ENCODE results near the gene LRP5.
"Not testable (repeated sequence)": the region's sequence is repeated elsewhere in the genome, so short reads cannot be mapped to it uniquely, and the experiment has no call there.

The LRP5 gene

DNA sequence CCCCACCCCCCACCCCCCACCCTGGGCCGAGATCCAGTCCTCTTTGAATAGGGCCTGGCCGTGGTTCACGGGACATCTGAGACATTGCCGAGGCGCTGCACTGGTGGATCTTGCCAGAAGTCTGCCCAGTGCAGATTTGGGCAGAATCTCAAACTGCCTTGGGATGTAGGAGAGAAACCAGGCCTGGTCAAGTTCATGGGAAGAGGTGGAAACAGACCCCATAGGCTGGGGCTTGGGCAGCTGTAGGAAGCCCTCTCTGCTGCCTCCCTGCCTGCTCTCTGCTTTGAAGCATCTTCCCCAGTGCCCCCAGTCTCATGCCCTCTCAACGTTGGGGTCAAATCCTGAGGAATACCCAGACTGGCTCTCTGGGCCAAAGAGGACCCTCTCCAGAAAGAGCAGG lies 132.2 kb downstream of the LRP5 start:
- Histone ChIP-seq H3K27ac (no peak overlapping the region), H3K4me3 (no peak overlapping the region)

GRCh38 chr11:68445531-68446035 lies 133.2 kb downstream of the LRP5 start:
- Histone ChIP-seq H3K27ac (no peak overlapping the region), H3K4me3 (no peak overlapping the region)

GRCh38 chr11:68446046-68446725 lies 133.8 kb downstream of the LRP5 start:
- Histone ChIP-seq H3K4me3 (no peak overlapping the region), H3K27ac (no peak overlapping the region)

DNA sequence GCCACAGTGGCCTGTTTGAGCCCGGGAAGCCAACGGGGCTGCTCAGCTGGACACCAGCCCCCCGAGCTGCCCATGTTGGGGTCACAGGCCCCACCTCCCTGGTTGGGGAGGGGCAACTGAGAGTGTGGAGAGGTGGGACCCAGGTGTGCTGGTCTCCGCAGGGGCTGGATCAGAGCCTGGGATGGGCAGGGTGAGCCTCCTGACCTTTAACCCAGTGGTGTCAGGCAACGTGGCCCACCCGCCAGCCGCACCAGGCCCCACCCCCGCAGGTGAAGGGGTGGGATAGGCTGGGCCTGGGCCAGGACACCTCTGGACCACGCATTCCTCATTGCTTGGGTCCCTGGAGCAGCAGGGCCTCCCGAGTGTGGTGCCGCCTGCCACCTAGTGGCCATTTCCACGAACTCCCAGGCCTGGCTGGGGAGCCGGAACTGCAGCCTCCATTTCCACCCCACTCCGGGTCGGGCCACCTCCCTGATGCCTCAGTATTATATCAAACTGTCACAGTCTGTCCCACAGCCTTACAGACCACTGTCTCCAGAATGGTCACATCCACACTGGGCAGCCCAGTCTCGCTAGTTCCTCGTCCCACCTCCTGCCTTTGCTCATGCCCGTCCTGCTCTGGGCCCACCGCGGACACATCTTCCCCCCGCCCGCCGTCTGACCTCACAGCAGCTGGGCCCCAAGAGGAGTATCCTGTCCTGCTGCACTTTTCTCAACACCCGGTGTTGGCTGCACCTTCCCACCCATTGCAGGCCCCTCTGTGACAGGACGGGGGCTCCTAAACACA lies 134.8 kb downstream of the LRP5 start:
- Histone ChIP-seq H3K27ac (no peak overlapping the region), H3K4me3 (no peak overlapping the region)

DNA sequence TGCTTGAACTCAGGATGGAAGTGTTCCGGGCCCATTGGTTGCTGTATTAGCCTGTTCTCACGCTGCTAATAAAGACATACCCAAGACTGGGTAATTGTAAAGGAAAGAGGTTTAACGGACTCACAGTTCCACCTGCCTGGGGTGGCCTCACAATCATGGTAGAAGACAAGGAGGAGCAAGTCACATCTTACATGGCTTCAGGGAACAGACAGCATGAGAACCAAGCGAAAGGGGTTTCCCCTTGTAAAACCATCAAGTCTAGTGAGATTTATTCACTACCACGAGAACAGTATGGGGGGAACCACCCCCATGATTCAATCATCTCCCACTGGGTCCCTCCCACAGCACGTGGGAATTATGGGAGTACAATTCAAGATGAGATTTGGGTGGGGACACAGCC lies 135.5 kb downstream of the LRP5 start:
- H3K4me3 ChIP-seq: not testable (repeated sequence)

GRCh38 chr11:68448604-68449011 lies 136.2 kb downstream of the LRP5 start:
- H3K27ac ChIP-seq: no peak overlapping the region
- no peak overlapping the region for H3K4me3 ChIP-seq

More for the DNA sequence above, 135.5 kb downstream of the LRP5 start:
- not testable (repeated sequence) for H3K27ac ChIP-seq

DNA sequence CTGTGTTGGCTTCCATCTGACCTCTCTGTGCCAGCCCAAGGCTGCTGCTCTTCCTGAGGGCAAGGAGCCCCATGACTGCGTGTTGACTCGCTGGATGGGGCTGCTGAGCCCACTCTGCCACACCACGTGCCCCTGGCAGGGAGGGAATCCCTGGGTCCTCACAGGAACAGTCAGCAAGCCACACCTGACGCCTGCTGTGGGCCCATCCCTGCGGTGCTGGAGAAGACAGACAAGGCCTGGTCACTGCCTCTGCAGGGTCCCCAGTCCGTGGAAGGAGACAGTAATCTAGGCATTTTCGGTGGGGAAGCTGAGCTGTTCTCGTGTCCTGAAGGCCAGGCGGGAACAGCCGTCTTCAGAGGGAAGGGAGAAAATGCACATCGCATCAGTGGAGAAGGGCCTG lies 137.6 kb downstream of the LRP5 start:
- Histone ChIP-seq H3K4me3 (no peak overlapping the region), H3K27ac (no peak overlapping the region)

GRCh38 chr11:68450711-68451110 lies 138.3 kb downstream of the LRP5 start:
- Histone ChIP-seq H3K27ac (no peak overlapping the region), H3K4me3 (no peak overlapping the region)

DNA sequence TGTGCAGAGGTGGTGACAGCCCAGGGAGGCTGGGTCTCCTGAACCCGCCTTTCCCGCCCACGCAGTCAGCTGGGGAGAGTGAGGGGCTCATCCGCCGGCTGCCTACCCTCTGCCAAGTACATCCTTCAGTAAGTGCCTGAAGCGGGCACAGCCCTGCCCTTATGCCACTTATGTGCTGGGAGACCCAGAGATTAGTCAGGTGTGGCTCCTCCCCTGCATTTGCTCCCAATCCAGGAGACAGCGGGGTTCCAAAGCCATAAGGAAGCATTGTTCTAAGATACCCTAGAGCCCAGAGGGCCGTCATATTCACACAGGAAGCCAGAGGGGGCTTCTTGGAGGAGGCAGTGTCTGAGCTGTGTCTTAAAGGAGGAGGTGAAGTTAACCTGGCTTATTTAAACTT lies 142.4 kb downstream of the LRP5 start:
- Histone ChIP-seq H3K4me3 (no peak overlapping the region), H3K27ac (no peak overlapping the region)

GRCh38 chr11:68455485-68455884 lies 143.1 kb downstream of the LRP5 start:
- Histone ChIP-seq H3K4me3 (no peak overlapping the region), H3K27ac (no peak overlapping the region)

DNA sequence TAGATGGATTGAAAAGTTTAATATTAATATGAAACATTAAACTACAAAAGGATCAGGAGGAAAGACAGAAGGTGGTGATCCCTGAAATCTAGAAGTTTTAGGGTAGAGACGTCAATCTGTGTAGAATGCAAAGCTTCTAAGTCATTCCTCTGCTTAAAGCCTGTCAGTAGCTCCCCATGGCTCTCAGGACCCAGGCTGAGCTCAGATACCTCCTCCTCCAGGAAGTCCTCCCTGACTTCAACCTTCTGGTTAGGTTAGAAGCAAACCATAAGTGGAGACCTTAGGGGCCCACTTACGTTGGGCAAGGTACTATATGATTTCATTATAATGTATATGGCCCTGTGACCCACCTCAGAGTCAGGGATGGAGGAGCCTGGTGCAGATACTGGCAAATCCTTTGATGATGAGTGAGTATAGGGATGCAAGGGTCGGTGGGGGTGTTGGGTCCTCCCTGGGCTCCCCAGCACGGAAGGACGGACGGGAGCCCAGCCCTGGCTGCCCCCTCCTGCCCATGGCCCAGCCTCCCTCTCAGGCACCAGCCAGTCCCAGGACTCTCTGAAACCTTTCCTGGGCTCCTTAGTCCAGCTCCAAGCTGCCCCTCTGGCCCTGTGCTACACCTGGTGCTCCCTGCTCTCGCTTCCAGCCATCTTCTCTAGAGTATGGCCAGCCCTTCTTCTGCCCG lies 145.0 kb downstream of the LRP5 start:
- Histone ChIP-seq H3K4me3 (no peak overlapping the region), H3K27ac (no peak overlapping the region)

- no peak overlapping the region for H3K4me3 ChIP-seq
- no peak overlapping the region for H3K27ac ChIP-seq
Measured at GRCh38 chr11:68457898-68458249, 145.5 kb downstream of the LRP5 start.

DNA sequence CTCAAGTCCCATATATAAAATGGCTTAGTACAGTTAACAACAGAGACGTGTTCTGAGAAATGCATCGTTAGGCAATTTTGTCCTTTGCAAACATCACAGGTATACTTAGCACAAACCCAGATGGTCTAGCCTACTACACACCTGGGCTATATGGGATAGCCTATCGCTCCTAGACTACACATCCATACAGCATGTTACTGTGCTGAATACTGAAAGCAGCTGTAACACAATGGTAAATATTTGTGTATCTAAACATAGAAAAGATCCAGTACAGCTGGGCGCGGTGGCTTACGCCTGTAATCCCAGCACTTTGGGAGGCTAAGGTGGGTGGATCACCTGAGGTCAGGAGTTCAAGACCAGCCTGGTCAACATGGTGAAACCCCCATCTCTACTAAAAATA lies 145.9 kb downstream of the LRP5 start:
- H3K4me3 ChIP-seq, H3K27ac ChIP-seq: not testable (repeated sequence)

GRCh38 chr11:68459886-68460740 lies 147.7 kb downstream of the LRP5 start:
- H3K4me3 ChIP-seq: peak overlapping the region; percentile 93 to 99 (median 95)
- peak overlapping the region; percentile 84 to 99 (median 97) for H3K27ac ChIP-seq

DNA sequence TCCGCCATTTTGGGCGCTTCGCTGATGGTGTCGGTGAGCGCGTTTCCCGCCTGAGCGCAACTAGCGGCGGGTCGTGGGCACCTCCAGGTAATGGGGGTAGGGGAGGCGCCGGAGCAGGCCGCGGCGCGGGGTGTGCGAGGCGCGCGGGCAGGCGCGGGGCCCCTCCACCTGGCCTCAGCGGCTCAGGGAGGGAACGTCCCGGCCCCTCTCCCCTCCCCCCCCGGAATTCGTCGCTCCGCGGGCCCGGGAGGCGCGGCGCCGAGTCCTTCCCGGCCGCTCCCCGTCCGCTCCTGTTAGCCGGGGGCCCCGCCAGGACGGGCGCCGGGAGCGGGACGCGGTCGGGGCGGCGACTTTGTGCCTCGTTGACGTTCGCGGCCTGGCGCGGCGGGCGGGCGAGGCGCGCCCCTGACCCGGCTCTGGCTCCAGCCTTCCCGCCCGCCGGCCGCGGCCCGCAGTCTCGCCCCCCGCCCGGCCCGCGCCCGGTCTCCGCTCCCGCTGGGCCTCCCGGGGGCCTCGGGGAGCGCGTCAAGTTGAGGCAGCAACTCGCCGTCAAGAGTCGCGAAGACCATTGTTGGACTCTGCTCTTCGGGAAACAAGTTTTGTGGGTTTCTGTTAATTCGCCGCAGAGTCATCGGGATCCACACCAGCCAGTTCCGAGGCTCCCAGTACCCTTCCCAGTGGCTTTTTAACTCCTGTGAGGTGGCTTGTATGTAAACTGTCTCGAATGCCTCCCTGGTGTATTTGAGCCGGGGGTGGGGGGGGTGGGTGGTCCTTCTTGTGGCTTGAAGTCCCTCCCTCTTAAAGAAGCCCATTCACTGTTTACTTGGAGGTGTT lies 148.6 kb downstream of the LRP5 start, which contains the start of gene PPP6R3:
TSS of gene PPP6R3 (plus strand) at position 12 of the 834 bp plus-strand sequence. CDS start 76,913 bp downstream, outside the sequence.
- H3K4me3 ChIP-seq: peak within 1 kb of the TSS; percentile 93 to 99 (median 95)
- peak within 1 kb of the TSS; percentile 84 to 99 (median 97) for H3K27ac ChIP-seq

DNA sequence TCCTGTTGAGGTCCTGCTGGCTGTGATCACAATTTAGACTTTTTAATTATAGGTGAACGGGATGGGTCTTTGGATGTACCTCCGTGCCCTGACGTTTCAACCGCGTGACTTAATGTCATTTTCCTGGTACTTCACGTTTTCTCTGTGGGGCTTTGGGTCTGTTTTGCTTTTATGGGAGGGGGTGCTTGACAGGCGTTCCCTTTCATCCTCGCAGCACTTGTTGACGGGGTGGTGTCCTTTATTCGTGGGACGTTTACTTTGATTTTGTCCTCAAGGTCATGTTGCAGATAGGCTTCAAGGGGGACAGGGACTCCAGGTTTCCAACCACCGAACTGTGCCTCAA lies 149.2 kb downstream of the LRP5 start:
- H3K4me3 ChIP-seq: peak overlapping the region; percentile 93 to 99 (median 95)
- peak overlapping the region in 19 of 21 experiments; percentile 87 to 99 (median 97) for H3K27ac ChIP-seq

DNA sequence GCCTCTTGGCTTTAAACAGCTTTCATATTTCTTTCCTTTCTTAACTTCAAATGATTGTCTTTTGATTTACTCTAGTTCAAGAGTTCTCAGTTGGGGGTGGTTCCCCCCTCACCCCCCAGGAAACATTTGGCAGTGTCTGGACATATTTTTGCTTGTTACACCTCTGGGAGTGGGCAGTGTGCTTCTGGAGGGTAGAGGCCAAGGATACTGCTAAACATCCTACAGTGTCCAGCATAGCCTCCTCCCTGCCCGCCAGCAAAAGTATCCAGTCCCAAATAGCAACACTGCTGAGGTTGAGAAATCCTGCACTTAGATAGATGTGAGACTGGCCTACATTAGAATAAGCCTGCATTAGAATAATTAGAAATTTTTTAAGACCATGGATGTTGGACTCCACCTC lies 151.3 kb downstream of the LRP5 start:
- no peak overlapping the region for H3K27ac ChIP-seq
- no peak overlapping the region for H3K4me3 ChIP-seq

DNA sequence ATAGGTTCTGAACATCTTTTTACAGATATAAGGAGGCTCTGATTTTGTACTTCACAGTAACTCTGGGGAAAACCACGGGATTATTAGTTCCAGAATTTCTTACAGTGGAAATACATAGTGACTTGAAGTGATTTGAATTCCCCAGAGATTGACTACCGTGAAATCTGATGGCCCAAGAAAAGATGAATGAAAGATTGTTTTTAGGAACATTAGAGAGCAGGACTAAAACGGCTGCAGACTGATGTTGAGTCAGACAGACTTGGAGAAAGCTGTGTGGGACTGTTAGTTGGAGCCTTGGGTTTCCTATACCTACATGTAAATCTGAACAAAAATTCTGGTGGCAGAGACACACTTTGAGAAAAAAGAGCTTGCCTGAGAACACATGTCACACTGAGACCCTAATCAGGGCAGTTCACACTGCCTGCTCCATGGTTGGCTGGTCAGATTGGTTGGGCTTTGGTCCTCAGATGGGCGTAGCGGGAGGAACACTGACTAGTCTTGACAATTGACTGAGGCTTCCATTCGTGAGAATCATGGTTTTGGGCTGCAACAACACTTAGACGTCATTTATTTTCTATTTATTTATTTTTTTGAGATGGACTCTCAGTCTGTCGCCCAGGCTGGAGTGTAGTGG lies 154.9 kb downstream of the LRP5 start:
- H3K27ac ChIP-seq: no peak overlapping the region
- no peak overlapping the region for H3K4me3 ChIP-seq
